NCI-H2029 treated with DMSO at 0.1 percent for 48 hours (cell line): ENCODE data around the gene SATB2.

Experiments
- DNase-seq: peaks from one replicate; lab custom pipeline; 2025; lab: John Stamatoyannopoulos, UW

Gene SATB2

GRCh38 chr2:199404841-199405240 is 52.9 kb downstream of the SATB2 start:
- no peak for DNase-seq

- DNase-seq, result no peak
Measured at GRCh38 chr2:199395311-199395710, 62.4 kb downstream of the SATB2 start.

DNA sequence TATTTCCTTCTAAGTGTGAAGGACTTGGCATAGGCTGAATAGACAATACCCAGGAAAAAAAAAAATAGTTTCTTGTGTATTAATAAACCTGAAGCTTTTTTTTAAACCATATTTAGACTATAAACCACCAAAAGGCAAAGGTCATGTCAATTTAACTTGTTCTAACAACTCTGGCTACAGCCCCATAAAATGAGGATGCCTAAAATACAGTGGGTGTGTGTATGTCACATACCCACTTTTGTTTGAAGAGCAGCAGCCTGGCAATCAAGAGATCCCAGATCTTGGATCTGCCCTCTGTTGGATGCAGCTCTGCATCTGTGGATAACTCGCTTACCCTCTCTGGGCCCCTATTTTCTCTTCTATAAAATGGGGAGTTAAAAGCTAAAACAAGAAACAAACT is 65.4 kb downstream of the SATB2 start:
- no peak for DNase-seq

GRCh38 chr2:199388728-199389268 is 68.9 kb downstream of the SATB2 start:
- no peak for DNase-seq

DNA sequence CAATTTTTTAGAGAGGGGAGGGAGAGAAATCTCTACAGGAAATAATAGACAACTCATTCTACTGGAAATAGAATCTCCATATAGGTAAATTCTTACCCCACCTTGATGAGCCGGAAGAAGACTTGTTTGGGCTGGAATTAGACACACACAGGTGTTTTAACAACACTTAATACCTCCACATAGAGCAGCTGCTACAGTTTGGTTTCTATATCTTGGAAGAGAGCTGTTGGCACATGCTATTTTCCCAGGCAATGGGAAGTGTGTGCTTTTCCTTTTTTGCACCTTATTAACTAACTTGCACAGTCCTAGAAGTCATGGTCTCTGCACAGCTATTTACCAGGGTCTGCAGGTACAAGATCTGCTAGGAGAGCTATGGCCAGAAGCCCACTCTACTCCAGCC is 73.7 kb downstream of the SATB2 start:
- DNase-seq, result no peak

DNA sequence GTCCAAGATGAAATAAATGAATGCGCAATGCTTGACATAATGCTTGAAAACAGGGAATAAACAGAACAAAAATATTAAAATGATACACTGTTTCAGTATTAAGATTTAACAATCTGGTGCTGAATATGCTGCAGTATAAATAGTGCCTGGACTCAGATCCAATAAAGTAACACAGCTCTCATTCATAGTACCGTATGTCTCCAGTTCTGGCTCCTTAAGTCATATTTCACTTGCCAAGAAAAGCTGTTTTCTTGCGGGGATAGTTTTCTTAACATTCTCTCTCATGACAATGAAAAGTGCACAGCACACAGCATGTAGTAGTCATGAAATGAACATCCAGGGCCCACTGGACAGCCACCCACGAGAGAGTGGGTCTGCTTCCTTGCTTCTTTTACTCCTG is 74.7 kb downstream of the SATB2 start:
- DNase-seq, result no peak

DNA sequence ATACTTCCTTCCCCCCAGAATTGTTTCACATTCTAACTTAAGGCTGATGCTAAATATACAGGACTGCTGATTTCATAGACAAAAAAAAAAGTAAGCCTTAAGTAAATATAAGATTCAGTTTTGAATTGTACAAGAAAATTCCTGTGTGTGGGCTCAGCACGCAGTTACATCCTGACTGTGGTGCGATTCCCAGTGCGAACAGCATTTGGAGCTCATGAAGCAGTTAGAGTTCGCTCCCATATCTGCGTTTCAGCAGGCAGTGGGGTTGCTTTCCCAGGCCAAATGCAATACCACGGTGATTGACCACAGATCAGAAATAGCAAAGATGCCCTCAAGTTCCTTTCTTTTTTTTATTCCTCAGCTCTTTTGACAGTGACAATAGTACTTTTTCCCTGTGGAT is 75.6 kb downstream of the SATB2 start:
- DNase-seq, result no peak

DNA sequence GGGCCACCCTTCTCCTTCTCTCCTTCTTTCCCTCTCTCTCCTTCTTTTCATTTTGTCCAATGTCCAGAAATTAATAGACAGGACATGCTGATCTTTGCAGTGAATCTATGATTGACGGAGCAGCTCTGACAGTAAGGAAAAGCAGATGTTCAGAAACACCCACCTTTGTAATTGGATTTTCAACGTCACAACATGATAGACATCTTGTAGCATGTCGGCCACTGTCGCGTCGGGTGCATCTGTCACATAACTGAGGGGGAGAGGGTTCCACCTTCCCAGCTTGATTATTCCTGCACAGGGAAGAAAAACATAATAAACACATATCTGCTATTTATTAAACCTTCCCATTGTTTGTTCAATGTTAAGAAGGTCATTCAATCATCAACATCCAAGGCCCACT is 76.2 kb downstream of the SATB2 start:
- DNase-seq, result no peak

- no peak for DNase-seq
Measured at GRCh38 chr2:199378948-199379650, 78.6 kb downstream of the SATB2 start.

- DNase-seq, result no peak
Measured at GRCh38 chr2:199370150-199370780, 87.5 kb downstream of the SATB2 start.

- DNase-seq, result peak; percentile 75
Measured at GRCh38 chr2:199366406-199366805, 91.3 kb downstream of the SATB2 start.

DNA sequence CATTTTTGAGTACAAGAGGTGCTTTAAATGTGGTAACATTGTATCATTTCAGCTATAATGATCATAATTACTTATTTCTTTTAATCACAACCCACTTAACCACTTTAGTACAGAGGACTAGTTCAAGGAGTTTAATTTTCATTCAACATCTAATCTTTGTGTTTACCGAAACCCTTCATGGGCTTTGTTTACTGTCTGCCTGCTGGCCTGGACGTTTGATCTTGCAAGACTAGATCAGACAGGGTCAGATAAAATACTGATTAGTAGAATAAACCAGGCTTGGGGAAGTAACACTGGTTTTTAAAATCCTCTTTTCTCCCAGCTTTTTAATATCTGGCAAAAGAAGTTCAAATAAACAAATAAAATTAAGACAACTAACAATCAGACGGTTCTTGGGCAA is 93.6 kb downstream of the SATB2 start:
- peak; percentile 24 for DNase-seq

GRCh38 chr2:199356412-199356811 is 101.3 kb downstream of the SATB2 start:
- DNase-seq, result no peak

DNA sequence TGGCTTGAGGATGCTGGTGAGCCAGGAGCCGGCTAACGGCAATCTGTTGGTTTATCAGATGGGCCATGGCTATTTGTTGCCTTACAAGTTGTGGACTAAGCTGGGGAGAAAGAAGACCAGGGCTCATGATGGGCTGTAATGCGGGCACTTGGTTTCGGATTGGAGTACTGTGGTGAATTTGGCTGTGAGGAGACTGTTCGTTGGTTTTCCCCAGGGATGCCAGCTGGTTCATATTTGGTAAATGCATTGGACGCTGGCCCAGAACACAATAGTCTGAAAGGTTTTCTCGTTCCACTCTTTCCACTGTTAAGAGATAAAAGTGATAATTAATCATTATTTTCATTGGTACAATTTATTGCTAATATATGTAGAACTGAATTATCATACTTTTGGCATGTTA is 108.9 kb downstream of the SATB2 start:
- DNase-seq, result no peak

DNA sequence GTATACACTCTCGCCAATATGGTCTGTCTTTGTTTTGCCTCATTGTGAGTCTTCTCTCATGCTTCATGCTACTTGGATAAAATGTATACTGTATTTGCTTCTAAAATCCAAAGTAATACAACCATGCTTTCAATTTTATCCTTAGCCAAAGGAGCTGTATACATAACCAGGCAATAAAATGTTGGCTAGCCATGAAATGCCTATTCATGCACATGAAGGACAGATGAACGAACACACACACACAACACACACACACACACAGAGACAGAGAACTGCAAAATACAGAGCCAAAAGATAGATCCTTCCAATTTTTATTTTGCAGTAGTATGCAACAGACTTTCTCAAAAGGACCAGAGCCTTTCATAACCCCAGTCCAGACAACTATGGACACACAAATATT is 113.7 kb downstream of the SATB2 start:
- DNase-seq, result no peak

- no peak for DNase-seq
Measured at GRCh38 chr2:199342334-199342733, 115.4 kb downstream of the SATB2 start.

DNA sequence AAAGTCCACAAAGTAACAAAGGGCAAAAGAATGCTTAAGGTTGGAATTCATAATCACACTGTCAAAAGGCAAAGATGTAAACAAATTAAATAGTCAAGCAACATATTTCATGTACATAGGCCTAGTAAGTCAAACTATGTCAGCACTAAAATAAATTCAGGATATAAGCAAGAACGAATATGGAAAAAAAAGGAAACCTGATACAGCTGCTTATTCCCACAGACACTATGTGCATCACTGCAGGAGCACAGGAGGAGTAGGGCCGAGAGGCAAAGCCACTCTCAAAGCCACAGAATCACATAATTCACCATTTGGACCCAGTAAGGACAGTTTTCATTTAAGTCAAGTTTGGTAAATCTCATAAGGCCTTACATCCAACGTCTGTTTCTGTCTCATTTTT is 116.6 kb downstream of the SATB2 start:
- DNase-seq, result no peak

DNA sequence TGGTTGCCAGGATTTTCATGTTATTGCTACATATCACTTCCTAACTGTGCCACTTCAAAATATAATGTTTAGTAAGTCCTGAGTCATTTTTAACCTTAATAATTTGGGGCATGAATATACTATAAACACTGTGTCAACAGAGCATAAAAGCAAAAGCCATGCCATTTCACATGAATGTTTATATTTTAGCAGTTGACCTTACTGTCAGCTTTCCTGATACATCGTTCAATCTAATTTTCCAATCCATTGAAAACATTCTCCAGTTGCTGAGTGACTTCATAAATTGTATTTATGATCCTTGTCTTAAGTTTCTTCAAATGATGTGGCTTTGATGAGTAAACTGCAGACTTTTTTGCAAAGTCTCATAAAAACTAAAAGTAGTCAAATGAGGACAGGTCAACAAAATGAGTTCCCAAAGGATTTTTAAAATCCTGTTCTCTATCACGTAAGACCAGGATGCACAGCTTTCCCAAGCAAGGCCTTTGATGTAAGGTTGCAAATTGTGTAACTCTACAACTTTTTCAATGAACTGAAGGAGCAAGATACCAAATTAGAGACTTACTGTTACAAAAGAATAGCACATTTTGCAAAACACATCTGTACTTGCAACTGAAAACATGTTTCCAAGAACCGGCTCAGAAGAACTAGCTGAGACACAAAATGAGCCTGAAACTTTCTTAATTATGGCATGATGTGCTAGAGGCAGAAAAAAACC is 117.7 kb downstream of the SATB2 start:
- DNase-seq, result no peak

- DNase-seq, result no peak
Measured at GRCh38 chr2:199336546-199336945, 121.2 kb downstream of the SATB2 start.

- DNase-seq, result no peak
Measured at GRCh38 chr2:199335502-199335901, 122.2 kb downstream of the SATB2 start.

DNA sequence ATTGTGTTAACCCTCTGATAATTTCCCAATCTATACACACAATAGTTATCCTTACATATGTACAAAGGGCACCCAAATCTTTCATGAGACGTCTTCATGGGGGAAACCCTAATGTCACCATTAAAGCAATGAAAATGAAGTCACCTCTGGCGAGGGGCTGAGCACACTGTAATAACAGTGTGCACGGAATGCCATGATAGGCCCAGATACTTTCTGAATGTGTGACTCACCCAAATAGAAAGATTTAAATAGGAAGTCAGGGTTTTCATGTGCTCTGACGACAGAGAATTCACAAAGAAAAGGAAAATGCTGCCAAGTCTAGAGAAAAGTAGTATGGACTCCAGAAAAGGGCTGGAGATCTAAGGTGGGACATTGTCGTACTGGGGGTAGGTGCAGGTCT is 128.3 kb downstream of the SATB2 start:
- no peak for DNase-seq

DNA sequence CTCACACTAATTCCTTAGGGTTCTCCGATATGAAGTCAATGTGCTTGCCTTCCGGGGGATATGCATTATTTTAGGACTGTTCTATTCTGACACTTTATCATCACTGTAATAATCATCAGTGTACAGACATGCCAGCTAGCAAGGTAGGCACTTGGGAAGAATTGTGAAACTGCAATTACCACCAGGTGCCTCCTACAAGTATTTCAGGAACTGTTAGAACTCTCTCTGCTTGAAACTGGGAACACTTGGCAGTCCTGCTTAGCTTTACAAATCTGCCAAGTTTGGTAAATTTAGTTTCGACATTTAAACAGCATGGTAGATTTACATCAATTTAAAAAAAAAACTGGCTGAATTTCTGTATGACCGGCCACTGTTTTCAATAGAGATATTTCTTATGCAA is 128.7 kb downstream of the SATB2 start:
- DNase-seq, result no peak

DNA sequence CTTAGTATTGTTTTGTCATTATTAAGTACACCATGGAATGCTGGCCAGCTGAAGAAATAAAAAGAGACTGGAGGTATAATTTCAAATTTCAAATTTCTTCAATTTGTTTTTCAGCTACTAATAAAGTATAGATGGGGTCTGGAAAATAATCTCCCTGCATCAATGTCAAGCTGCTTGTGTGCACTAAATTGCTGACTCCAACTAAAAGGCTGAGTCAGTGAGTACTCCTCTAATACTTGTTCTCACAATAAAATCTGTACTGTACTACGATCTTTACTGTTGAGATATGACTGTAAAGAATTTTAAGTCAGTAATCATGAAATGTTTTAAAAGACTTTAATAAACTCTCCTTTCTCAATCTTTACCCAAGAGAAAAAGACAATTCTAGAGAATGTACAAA is 131.9 kb downstream of the SATB2 start:
- DNase-seq, result no peak
